GM18526 (cell line): ENCODE results near the gene ATP1B1.

Source experiments
- POLR2A ChIP-seq: IDR thresholded peaks from 3 replicates; pipeline ENCODE4 v1.6.1; 2011; ENCODE audit not compliant: insufficient read length; ENCODE audit errors: extremely low read depth

Gene ATP1B1

GRCh38 chr1:169143346-169143745, 36.9 kb downstream of the ATP1B1 start:
- TF ChIP-seq POLR2A, result no peak

GRCh38 chr1:169143984-169144383, 37.5 kb downstream of the ATP1B1 start:
- TF ChIP-seq POLR2A, result no peak

- TF ChIP-seq POLR2A, result no peak
Measured at GRCh38 chr1:169144941-169145626, 38.6 kb downstream of the ATP1B1 start.

- TF ChIP-seq POLR2A, result no peak
Measured at GRCh38 chr1:169146576-169147214, 40.2 kb downstream of the ATP1B1 start.

GRCh38 chr1:169148472-169149252, 42.2 kb downstream of the ATP1B1 start:
- no peak for TF ChIP-seq POLR2A

GRCh38 chr1:169149555-169150286, 43.2 kb downstream of the ATP1B1 start:
- no peak for TF ChIP-seq POLR2A

DNA sequence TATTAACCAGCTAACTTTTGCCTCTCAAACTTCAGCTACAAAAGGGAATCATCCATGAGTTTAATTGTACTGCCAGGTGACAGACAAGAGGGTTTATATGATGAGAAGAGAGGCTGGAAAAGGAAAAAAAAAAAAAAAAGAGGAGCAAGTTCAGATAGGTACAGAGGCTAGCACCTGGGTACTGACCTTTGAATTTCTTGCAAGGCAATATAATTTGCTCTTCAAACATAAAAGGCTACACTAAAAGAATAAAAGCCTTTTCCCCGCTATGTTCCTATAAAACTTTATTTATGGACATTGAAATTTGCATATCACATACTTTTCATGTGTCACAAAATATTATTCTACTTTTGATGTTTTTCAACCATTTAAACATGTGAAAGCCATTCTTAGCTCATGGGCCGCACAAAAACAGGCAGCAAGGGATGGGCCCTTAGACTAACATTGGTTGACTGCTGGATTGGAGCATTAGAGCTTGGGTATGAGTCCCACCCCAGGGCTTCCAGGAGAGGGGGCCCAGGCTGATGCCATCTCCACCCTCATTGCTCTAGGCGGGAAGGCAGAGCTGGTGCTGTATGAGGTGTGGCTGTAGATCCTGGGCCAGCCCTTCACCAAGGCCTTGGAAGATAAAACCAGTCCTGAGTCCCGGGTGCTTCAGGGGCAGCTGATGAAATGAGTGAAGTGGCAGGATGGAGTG, 44.3 kb downstream of the ATP1B1 start:
- no peak for TF ChIP-seq POLR2A

DNA sequence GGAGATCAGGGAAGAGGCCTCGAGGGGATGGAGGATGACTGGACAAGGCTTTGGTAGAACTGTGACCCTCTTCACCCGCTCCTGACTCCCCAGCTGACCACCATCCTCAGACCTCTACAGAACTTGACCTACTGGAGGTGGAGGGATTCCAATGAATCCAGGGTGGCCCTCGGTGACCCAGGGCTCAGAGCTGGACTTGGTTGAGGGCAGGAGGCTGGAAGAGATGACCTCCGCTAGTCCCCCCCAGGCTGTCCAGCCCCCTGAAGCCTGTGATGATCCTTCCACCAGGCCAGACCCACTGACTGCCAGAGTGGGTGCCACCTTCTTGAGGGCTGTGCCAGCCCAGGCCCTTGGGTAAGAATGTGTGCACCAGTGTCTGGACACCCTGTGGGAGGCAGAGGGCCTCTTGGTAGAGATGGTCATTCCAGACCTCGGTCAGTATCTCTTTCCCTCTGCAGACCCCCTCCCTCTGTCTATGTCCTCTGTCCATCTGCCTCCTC, 44.9 kb downstream of the ATP1B1 start:
- no peak for TF ChIP-seq POLR2A

- no peak for TF ChIP-seq POLR2A
Measured at GRCh38 chr1:169155675-169156074, 49.2 kb downstream of the ATP1B1 start.

DNA sequence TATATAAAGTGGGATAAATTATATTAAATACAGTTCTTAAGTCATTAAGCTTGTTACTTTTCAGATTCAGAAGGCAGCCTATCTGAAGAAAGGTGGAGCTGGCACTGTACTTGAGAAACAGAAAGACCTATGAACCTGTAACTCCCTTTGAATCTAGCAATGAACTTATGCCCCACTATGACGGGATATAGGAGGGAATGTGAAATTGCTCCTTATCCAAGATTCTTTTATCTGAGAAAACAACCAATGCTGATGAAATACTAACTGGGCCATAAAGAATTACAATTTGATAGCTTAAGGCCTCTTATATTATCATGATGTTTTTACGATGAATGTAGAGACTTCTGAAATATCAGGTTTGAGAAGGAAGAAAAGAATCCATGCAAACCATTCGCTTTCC, 50.1 kb downstream of the ATP1B1 start:
- no peak for TF ChIP-seq POLR2A

DNA sequence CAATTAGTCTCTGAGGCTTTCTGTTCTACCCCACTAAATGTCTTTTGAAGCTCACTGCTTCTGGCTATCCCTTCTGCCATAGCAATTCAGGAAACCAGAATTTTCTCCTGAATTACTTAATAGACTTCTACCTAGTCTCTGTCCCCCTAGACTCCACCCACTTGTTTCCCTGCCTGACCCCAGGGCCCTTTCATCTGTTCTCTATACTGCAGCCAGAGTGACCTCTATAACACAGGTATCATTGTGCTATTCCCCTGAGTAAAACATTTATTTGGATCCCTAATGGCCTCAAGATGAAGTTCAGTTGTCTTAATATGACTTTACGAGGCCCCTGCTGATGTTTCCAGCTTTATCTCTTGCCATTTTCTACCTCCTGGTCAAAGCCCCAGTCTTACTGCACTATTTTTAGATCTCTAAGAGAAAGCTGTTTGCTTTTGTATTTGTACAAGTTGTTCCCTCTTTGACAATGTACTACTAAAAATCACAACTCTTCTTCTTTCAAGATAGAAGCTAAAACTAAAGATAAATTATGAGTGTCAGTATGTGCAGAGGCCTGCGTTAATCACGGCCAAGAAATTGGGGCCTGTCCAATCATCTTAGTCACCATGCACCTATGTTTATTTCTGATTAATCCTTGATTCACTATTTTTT, 54.5 kb downstream of the ATP1B1 start:
- no peak for TF ChIP-seq POLR2A

- TF ChIP-seq POLR2A, result no peak
Measured at GRCh38 chr1:169161496-169162194, 55.2 kb downstream of the ATP1B1 start.

DNA sequence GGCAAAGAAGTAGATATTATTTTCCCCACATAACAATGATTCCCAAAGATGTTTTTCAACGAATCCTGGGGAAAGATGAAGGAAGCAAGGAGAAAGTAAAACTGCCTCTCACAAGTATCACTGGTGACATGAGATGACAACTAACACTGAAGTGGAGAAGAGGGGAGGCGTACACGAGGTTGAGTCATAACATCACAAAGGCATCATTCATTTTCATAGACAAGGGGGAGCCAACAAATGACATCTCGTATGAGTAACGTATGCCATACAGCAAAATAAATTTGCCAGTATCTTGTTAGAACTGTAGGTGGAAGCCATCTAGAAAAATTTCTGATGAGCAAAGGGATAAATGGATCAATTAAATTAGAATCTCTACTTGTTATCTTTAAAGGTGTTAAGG, 56.6 kb downstream of the ATP1B1 start:
- TF ChIP-seq POLR2A, result no peak

GRCh38 chr1:169175461-169175860, 69.0 kb downstream of the ATP1B1 start:
- TF ChIP-seq POLR2A, result no peak
